ENCODE results near the gene SRPX. TPM values are rescaled to one million over a fixed set of nuclear protein-coding genes. Genes with fewer than 3 reads are reported as not detected.

Gene SRPX
- total RNA-seq, 2 experiments from 2014 or later, result not detected

- Mint-ChIP-seq H3K27me3 (no peaks in the 10 kb centered on the region), H3K9me3 (ENCODE audit: low read depth) (no peaks in the 10 kb centered on the region), H3K36me3 (ENCODE audit: low read depth) (no peaks in the 10 kb centered on the region), H3K4me3 (no peak overlapping the region), H3K27ac (no peak overlapping the region), H3K4me1 (no peaks in the 10 kb centered on the region)
- ChIA-PET POLR2A (no interaction called here), CTCF (interaction anchor here (0.8 kb wide), 1 partner anchor 13 kb away, joined by 3 read pairs; no protein-coding TSS in a partner anchor)
- intact Hi-C loops (cut with DNase I, micrococcal nuclease), result no loop called here
- DNase-seq (no peak), ATAC-seq (no peak)
Measured at GRCh38 chrX:38205039-38205438, 15.6 kb downstream of the SRPX start.

GRCh38 chrX:38192007-38192810, 28.5 kb downstream of the SRPX start:
- ATAC-seq (no peak), DNase-seq (peak; percentile 10)
- CTCF ChIA-PET, result interaction anchor here (0.6 to 2.1 kb wide), 2 partner anchors 18 to 134 kb away, joined by 3 to 5 read pairs; partner anchors contain the start of gene RPGR
- H3K27me3 Mint-ChIP-seq, result peaks cover 2% of the 10 kb centered on the region
- H3K9me3 Mint-ChIP-seq (ENCODE audit: low read depth), result no peaks in the 10 kb centered on the region
- no peak overlapping the region for H3K27ac Mint-ChIP-seq
- H3K4me3 Mint-ChIP-seq, result no peak overlapping the region
- no peaks in the 10 kb centered on the region for H3K36me3 Mint-ChIP-seq (ENCODE audit: low read depth)
- POLR2A ChIA-PET, result no interaction called here
- intact Hi-C loops (cut with DNase I, micrococcal nuclease), result loop anchor here in 1 of 2 experiments (10.0 kb wide), 1 partner anchor 143 kb away; no protein-coding TSS in a partner anchor
- H3K4me1 Mint-ChIP-seq, result no peaks in the 10 kb centered on the region

- no peaks in the 10 kb centered on the region for H3K36me3 Mint-ChIP-seq (ENCODE audit: low read depth)
- ChIA-PET CTCF (no interaction called here), POLR2A (no interaction called here)
- no peak for ATAC-seq
- DNase-seq, result no peak
- H3K4me1 Mint-ChIP-seq, result no peaks in the 10 kb centered on the region
- no peak overlapping the region for H3K27ac Mint-ChIP-seq
- H3K4me3 Mint-ChIP-seq, result no peak overlapping the region
- peaks cover 4% of the 10 kb centered on the region for H3K27me3 Mint-ChIP-seq
- no peaks in the 10 kb centered on the region for H3K9me3 Mint-ChIP-seq (ENCODE audit: low read depth)
- intact Hi-C loops (cut with DNase I, micrococcal nuclease), result loop anchor here in 1 of 2 experiments (10.0 kb wide), 1 partner anchor 145 kb away; no protein-coding TSS in a partner anchor
Measured at GRCh38 chrX:38189431-38190250, 31.0 kb downstream of the SRPX start.

GRCh38 chrX:38183596-38183995, 37.1 kb downstream of the SRPX start:
- H3K9me3 Mint-ChIP-seq (ENCODE audit: low read depth), result no peaks in the 10 kb centered on the region
- no peak for DNase-seq
- H3K36me3 Mint-ChIP-seq (ENCODE audit: low read depth), result no peaks in the 10 kb centered on the region
- ChIA-PET CTCF (no interaction called here), POLR2A (no interaction called here)
- no peaks in the 10 kb centered on the region for H3K4me1 Mint-ChIP-seq
- H3K4me3 Mint-ChIP-seq, result no peak overlapping the region
- peaks cover 2% of the 10 kb centered on the region for H3K27me3 Mint-ChIP-seq
- ATAC-seq, result no peak
- intact Hi-C loops (cut with DNase I, micrococcal nuclease), result no loop called here
- H3K27ac Mint-ChIP-seq, result no peak overlapping the region

- ChIA-PET POLR2A (no interaction called here), CTCF (no interaction called here)
- ATAC-seq (no peak), DNase-seq (no peak)
- Mint-ChIP-seq H3K9me3 (ENCODE audit: low read depth) (no peaks in the 10 kb centered on the region), H3K27ac (no peak overlapping the region), H3K4me1 (no peaks in the 10 kb centered on the region), H3K36me3 (ENCODE audit: low read depth) (no peaks in the 10 kb centered on the region), H3K27me3 (peaks cover 2% of the 10 kb centered on the region), H3K4me3 (no peak overlapping the region)
- intact Hi-C loops (cut with DNase I, micrococcal nuclease), result no loop called here
Measured at GRCh38 chrX:38181357-38181756, 39.3 kb downstream of the SRPX start.

- H3K27me3 Mint-ChIP-seq, result peaks cover 4% of the 10 kb centered on the region
- no peak overlapping the region for H3K4me3 Mint-ChIP-seq
- ChIA-PET POLR2A (no interaction called here), CTCF (no interaction called here)
- intact Hi-C loops (cut with DNase I, micrococcal nuclease), result no loop called here
- DNase-seq (no peak), ATAC-seq (no peak)
- H3K36me3 Mint-ChIP-seq (ENCODE audit: low read depth), result no peaks in the 10 kb centered on the region
- no peak overlapping the region for H3K27ac Mint-ChIP-seq
- no peaks in the 10 kb centered on the region for H3K4me1 Mint-ChIP-seq
- H3K9me3 Mint-ChIP-seq (ENCODE audit: low read depth), result no peaks in the 10 kb centered on the region
Measured at GRCh38 chrX:38178396-38178795, 42.3 kb downstream of the SRPX start.

- H3K4me3 Mint-ChIP-seq, result no peak overlapping the region
- POLR2A ChIA-PET, result no interaction called here
- no peaks in the 10 kb centered on the region for H3K4me1 Mint-ChIP-seq
Measured at GRCh38 chrX:38175139-38175538, 45.5 kb downstream of the SRPX start.

GRCh38 chrX:38172596-38172995, 48.1 kb downstream of the SRPX start:
- intact Hi-C loops (cut with DNase I, micrococcal nuclease), result no loop called here
- Mint-ChIP-seq H3K27me3 (peaks cover 4% of the 10 kb centered on the region), H3K9me3 (ENCODE audit: low read depth) (no peaks in the 10 kb centered on the region), H3K4me1 (no peaks in the 10 kb centered on the region), H3K36me3 (ENCODE audit: low read depth) (no peaks in the 10 kb centered on the region), H3K27ac (no peak overlapping the region), H3K4me3 (no peak overlapping the region)
- POLR2A ChIA-PET, result no interaction called here
- DNase-seq (no peak), ATAC-seq (no peak)
- CTCF ChIA-PET, result no interaction called here

More at GRCh38 chrX:38175139-38175538, 45.5 kb downstream of the SRPX start:
- ATAC-seq (no peak), DNase-seq (peak; percentile 15)
- Mint-ChIP-seq H3K27ac (no peak overlapping the region), H3K36me3 (ENCODE audit: low read depth) (no peaks in the 10 kb centered on the region), H3K9me3 (ENCODE audit: low read depth) (no peaks in the 10 kb centered on the region), H3K27me3 (peaks cover 4% of the 10 kb centered on the region)
- CTCF ChIA-PET, result interaction anchor here (0.7 to 1.5 kb wide), 2 partner anchors 9 to 610 kb away, joined by 4 to 8 read pairs; no protein-coding TSS in a partner anchor
- intact Hi-C loops (cut with DNase I, micrococcal nuclease), result no loop called here

- no peak for ATAC-seq
- Mint-ChIP-seq H3K4me3 (no peak overlapping the region), H3K9me3 (ENCODE audit: low read depth) (no peaks in the 10 kb centered on the region), H3K27me3 (peaks cover 4% of the 10 kb centered on the region), H3K4me1 (no peaks in the 10 kb centered on the region), H3K36me3 (ENCODE audit: low read depth) (no peaks in the 10 kb centered on the region), H3K27ac (no peak overlapping the region)
- ChIA-PET CTCF (interaction anchor here (0.7 to 0.8 kb wide), 2 partner anchors 27 to 390 kb away, joined by 3 read pairs; no protein-coding TSS in a partner anchor), POLR2A (no interaction called here)
- intact Hi-C loops (cut with DNase I, micrococcal nuclease), result no loop called here
- DNase-seq, result no peak
Measured at GRCh38 chrX:38170556-38170955, 50.1 kb downstream of the SRPX start.

- peaks cover 2% of the 10 kb centered on the region for H3K27me3 Mint-ChIP-seq
- no peak overlapping the region for H3K27ac Mint-ChIP-seq
- POLR2A ChIA-PET, result no interaction called here
- no peak overlapping the region for H3K4me3 Mint-ChIP-seq
- H3K9me3 Mint-ChIP-seq (ENCODE audit: low read depth), result no peaks in the 10 kb centered on the region
- ATAC-seq (no peak), DNase-seq (peak; percentile 18)
- intact Hi-C loops (cut with DNase I, micrococcal nuclease), result loop anchor here (1.0 to 5.0 kb wide), 3 partner anchors 240 to 420 kb away; no protein-coding TSS in a partner anchor
- H3K36me3 Mint-ChIP-seq (ENCODE audit: low read depth), result no peaks in the 10 kb centered on the region
- CTCF ChIA-PET, result interaction anchor here (0.6 to 2.5 kb wide), 9 partner anchors 8 to 431 kb away, joined by 3 to 15 read pairs (median 4); no protein-coding TSS in a partner anchor
- no peaks in the 10 kb centered on the region for H3K4me1 Mint-ChIP-seq
Measured at GRCh38 chrX:38166478-38167083, 54.1 kb downstream of the SRPX start.

- CTCF ChIA-PET, result interaction anchor here (2.3 to 2.5 kb wide), 2 partner anchors 238 to 243 kb away, joined by 5 to 15 read pairs; no protein-coding TSS in a partner anchor
- no peaks in the 10 kb centered on the region for H3K36me3 Mint-ChIP-seq (ENCODE audit: low read depth)
- intact Hi-C loops (cut with DNase I, micrococcal nuclease), result loop anchor here in 1 of 2 experiments (5.0 kb wide), 1 partner anchor 418 kb away; no protein-coding TSS in a partner anchor
- no peak overlapping the region for H3K4me3 Mint-ChIP-seq
- H3K9me3 Mint-ChIP-seq (ENCODE audit: low read depth), result no peaks in the 10 kb centered on the region
- H3K27ac Mint-ChIP-seq, result no peak overlapping the region
- DNase-seq (no peak), ATAC-seq (no peak)
- POLR2A ChIA-PET, result no interaction called here
- H3K27me3 Mint-ChIP-seq, result peaks cover 2% of the 10 kb centered on the region
- H3K4me1 Mint-ChIP-seq, result no peaks in the 10 kb centered on the region
Measured at GRCh38 chrX:38165023-38165422, 55.6 kb downstream of the SRPX start.
